Globus pallidus (tissue), 1 donor: ENCODE results near the gene SORL1.
"Not testable (repeated sequence)": the region's sequence is repeated elsewhere in the genome, so short reads cannot be mapped to it uniquely, and the experiment has no call there.

Source experiments
- DNase-seq: peaks from one replicate; pipeline ENCODE4 v3.0.0-alpha.2; 2015; ENCODE audit warnings: low spot score

SORL1 gene

DNA sequence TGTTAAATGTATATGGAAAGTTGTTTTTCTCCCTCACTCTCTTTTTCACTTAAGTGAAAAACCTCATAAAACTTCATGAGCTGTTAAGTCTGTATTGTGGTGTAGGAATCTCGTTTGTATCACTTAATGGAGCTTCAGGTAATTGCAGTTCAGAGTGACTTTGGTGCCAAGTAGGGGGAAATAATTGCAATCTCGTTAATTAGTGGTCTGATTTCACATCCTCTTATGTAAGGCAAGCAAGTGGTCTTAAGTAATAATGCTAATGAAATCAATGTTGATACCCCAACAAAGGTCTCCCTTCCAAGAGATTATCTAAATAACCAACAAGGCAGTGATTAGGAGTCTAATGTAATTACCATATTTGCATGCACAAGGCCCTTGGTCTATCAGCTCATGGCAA lies 174.9 kb downstream of the SORL1 start:
- DNase-seq: no peak

DNA sequence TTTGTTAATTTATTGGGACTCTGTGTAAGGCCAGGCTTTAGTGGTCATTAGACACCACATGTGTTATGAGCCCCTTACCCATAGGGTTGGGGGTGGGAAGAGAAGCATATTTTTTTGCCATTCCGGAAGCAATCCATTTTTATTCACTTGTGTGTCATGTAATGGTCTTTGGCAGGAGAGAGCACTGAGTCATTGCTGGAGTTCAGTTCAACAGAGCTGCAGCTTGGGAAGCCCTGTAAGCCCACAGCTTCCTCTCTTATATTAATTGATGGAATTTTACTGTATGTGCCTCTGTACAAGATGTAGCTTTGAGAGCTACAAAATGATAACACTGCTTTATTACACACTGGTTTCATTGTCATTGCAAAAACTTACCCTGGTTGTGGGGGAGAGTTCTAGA lies 177.9 kb downstream of the SORL1 start:
- no peak for DNase-seq

DNA sequence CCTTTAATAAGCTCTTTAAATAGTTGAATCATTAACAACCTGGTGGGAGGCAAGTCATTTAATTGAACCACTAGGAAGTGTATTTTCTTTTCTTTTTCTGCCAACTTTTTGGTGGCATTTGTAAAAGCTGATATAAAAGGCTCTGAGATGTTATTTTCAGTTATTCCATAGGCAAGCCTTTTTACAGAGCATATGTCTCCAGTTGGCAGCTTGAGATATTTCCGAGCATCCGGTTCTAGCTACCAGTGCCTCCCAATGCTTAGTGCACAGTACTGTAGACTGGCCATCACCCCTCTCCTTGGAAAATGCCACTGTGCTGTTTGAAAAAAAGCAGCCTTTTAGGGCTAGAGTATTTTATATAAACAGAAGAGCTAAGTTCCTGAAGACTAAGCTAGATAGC lies 179.3 kb downstream of the SORL1 start:
- DNase-seq: no peak

DNA sequence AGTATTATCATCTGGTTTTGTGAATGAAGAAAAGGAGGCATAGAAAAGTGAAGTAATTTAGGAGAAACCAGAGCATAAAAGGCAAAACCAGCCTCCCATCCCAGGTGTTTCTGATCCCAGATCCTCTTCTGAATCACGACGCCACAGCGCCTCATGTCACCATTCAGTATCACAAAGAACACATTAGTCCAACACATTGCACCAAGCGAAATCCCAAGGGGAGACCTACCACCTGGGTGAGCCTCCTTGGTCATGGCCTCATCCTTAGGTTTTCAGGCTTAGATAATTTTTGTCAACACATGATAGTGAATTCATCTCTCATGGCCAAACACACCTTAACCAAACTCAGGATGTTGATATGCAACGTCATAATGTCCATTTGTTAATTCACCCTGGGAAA lies 182.2 kb downstream of the SORL1 start:
- DNase-seq: no peak

DNA sequence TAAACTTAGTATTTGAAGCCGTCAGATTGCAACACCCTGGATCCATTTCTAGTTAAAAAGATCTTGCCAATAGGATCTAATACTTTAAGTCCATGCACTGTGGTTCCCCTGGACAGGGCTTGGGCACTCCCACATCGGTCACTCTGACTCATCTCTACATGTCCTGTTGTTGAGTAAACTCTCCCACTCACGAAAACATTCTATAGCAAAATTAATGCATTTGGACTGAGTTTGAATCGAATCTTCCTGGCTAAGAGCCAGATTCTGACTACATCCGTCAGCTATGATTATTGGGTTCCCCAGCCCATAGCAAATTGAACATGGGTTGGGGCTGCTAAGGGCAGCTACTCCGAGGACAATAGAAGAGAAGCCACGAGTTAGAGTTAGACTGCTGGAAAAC lies 182.8 kb downstream of the SORL1 start:
- no peak for DNase-seq

DNA sequence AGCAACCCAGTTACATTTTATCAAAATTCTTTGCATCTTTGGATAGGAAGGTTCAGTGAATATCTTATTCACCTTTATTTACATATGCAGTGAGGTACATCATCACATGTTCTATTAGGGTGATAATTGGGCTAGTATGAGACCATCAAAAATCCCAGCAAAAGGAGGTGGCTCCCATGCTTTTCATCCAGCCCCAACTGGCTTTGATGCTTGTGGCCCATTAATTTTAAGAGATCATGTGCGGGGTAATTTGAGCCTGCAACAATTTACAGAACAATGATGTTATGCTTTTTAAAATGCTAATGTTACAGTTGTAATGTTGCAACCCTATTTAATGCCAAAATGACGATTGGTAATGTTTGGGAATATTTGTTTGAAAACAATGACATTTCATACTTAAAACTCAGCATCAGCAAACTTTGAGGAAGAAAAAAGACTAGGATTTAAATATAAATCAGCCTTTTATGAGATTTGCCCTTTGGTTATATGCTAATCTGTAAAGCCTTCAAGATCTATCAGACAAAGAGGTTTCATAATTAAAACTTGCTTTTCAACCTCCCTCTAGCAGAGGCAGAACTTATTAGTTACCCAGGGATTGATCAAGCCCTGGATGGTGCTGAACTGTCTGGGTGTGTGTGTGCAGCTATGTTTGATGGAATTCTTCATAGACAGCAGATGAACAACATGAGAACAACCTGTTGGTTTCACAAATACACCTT lies 184.1 kb downstream of the SORL1 start:
- DNase-seq: no peak

DNA sequence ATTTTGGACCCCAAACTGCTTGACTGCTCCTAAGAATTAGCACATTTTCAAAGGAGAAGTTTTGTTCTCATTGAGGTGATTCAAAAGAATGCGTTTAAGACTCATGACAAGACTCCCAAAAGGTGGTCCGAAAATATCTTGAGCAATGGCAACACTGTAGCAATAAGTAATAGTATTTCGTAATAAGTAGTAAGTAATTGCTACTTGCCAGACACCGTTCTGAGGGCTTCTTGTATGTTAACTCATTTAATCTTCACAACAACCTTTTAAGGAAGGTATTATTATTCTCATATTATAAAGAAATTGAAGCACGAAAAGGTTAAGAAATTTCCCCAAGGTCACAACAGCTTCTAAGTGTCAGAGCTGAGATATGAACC lies 184.7 kb downstream of the SORL1 start:
- DNase-seq: no peak

DNA sequence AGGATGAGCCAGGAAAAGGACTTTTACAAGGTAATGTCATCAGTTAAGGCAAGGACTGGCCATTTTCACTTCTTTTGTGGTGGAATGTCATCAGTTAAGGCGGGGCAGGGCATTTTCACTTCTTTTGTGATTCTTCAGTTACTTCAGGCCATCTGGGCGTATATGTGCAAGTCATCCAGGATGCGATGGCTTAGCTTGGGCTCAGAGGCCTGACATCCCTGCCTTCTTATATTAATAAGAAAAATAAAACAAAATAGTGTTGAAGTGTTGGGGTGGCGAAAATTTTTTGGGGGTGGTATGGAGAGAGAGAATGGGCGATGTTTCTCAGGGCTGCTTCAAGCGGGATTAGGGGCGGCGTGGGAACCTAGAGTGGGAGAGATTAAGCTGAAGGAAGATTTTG lies 185.5 kb downstream of the SORL1 start:
- DNase-seq: not testable (repeated sequence)

DNA sequence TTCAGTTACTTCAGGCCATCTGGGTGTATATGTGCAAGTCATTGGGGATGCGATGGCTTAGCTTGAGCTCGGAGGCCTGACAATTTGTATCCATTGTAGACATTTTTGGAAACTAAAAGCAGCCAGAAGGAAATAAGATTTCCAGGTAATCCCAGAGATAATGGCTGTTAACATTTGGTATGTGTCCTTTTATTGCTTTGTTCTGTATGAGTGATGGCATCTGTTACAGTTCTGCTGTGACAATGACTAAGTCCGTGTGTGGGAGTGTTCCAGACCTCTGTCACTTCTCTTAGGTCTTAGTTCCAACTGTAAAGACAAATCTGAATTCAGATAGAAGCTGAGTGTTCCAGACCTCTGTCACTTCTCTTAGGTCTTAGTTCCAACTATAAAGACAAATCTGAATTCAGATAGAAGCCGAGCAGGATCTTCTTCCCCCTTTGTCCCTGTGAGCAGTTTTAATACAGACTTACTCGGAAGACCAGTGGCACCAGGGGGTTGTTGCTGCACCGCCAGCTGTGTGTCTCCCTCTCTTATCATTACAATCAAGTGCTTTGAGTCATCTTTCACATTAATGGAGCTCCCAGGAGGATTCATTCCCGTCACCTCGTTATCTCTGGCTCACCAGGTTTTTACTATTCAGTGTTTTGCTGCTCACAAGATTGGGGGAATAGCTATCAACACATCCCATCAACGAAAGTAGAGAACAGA lies 191.5 kb downstream of the SORL1 start:
- no peak for DNase-seq

DNA sequence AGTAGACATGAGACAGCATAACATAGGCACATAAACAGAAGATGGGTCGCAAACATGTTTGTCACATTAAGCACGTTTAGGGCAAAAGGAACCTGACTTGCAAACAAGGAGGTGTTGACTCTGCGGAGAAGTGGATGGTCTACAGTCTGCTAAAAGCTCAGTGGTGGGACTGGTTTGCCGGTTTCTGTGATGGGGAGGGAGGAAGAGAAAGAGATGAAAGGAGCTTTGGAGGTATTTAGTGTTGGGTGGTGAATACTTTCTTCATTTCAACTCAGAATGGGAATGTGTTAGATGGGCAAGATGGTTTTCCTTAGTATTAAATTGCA lies 192.0 kb downstream of the SORL1 start:
- DNase-seq: no peak

DNA sequence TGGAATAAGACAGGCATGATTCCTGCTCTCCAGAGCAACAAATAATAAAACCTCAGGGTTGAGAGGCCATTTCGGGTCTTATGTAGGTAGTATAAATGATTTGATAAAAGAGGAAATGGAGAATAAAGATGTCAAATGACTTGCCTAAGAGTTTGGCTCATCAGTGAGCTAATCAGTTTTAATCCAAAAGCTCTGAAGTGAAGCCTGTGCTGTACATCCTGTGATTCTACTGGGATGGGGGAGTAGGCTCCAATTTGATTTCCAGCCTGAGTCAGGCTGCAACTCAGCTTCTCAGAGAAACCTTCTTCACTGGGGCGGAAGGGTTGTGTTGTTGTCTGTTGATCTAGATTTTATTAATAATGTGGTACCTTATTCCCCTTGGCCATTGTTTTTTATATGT lies 192.9 kb downstream of the SORL1 start:
- no peak for DNase-seq

DNA sequence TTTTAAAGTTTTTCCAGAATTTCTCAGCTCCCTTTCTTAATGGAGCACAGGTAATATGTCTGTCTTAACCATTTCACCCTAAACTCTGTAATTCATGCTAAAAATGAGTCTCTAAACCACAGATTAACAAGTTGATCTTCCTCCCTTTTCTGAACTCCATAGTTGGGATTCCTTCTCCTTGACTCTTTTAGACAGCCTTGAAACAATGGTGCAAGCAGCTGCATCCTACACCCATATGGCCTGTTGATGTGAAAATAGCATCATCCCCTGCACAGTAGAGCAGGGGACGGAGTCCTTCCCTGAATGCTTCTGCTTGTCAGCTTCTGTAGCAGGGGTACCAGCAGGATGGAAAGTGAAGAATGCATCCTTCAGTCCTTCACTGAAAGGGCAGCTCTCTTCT lies 193.5 kb downstream of the SORL1 start:
- DNase-seq: no peak

DNA sequence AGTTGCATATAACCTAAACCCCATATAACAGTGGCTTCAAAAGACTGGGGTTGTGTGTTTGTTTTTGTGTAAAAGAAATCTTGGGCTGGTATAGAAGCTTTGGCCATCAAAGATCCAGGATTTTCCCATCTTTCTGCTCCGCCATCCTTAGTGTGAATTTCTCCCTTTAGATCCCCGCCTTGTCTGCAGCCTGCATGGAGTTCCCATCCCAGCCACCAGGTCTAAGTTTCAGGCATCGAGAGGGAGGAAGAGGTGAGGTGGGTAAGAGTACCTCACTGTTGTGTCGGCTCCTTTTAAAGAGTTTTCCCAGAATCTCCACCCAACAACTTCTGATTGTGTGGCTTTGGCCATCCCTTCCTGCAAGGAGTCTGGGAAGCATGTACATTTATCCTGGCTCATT lies 196.2 kb downstream of the SORL1 start:
- no peak for DNase-seq

DNA sequence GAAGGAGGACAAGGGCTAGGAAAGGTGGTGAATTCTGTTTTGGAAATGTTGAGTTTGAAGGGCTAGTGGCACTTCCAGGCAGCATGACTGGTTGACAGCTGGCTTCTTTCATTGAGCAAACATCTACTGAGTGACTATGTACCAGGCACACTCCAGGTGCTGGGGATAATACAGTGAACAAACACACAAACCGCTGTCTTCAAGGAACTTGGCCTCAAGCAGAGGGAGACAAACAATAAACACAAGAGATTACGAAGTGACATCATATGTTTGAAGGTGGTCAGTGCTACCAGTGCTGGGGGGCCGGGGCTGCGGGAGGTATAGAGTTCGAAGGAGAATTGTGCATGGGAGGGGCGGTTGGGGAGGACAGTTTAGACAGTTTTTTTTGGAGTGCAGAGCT lies 197.7 kb downstream of the SORL1 start:
- no peak for DNase-seq

DNA sequence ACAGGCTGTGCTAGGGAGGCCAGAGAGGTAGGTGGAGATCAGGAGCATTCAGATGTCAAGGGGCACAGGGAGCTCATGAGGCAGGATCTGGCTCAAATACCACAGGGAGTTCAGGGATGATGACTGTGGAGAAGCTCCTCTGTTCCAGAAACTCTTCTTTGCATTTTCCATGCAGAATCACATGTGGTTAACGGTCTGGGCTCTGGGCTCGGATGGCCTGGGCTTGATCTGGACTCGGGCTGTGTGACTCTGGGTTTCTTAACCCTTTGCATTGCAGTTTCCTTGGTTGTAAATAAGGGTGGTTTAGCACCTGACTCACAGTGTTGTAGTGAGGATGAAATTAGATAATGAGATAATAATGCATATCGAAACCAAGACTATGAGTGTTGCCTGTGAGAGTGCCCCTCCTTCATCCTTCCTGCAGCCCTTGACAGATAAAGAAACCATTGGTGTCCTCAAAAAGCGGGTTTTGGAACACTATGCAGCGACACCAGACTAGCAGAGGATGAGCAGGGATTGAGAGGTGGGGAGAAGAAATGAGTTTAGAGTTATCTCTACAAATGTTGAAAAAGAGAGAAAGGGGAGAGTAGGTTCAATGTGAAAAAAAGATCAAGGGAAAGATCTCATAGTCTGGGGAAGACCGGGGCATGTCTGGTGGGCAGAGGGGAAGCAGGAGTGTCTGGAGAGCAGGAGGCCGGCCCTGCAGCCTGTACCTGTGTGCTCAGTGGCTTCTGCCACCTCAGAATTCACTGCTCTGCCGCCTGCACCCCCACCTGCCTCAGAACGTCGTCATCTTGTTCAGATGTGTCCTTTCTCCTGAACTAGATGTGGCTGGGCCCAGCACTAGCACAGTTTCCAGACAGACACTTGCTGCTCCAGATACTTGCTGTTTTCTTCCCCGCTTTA lies 198.5 kb downstream of the SORL1 start:
- DNase-seq: no peak

DNA sequence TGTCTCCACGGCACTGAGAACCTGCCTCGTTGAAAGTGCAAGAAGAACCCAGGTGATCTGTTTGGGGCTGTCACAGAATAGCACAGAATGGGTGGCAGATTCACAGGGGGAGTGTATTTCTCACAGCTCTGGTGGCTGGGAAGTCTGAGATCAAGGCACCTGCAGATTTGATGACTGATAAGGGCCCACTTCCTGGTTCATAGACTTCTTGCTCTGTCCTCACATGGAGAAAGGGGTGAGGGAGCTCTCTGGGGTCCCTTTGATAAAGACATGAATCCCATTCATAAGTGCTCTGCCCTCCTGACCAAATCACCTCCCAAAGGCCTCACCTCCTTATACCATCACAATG lies 199.1 kb downstream of the SORL1 start:
- no peak for DNase-seq

DNA sequence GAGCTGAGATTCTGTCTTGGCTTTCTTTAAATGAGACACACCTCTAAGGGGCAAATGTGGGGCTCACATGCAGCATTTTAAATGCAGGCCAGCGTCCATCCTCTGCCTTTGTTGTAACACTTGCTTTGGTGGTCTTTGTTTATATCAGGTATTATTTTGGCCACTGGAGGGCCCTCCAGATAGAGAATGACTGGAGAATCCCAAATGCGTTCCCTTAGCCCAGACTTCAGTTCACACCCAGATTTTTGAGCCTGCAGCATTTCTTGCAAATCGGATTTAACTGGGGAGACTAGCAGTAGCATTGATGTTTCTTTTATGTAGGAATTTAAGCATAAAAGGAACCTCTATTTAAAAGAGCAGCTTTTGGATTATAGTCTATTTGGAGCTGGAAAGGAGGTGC lies 200.9 kb downstream of the SORL1 start:
- no peak for DNase-seq

DNA sequence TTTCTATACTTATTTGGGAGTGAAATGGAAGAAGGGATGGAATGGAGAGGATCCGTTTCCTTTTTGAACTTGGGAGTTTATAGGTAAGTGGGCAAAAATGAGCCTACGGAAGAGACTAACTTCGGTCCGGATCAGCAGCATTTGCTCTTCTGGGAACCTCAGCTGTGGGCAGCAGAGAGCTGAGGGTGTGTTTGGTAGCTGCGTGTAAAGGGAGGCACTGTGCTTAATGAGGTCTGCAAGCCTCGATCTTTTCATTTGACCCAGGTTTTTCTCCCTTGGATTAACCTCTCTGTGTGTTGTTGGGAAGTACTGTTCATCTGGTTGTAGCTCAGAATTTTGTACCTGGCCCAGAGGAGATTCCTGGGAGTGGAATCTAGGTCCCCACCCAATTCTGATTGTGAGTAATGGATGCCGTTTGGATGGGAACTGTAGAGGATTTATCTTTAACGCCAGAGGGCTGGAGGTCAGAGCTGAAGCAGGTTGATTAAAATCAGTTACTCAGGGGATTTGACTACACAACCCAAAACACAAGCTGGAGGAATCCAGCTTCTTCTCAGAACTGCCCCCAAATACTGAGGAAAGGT lies 202.2 kb downstream of the SORL1 start:
- DNase-seq: no peak

DNA sequence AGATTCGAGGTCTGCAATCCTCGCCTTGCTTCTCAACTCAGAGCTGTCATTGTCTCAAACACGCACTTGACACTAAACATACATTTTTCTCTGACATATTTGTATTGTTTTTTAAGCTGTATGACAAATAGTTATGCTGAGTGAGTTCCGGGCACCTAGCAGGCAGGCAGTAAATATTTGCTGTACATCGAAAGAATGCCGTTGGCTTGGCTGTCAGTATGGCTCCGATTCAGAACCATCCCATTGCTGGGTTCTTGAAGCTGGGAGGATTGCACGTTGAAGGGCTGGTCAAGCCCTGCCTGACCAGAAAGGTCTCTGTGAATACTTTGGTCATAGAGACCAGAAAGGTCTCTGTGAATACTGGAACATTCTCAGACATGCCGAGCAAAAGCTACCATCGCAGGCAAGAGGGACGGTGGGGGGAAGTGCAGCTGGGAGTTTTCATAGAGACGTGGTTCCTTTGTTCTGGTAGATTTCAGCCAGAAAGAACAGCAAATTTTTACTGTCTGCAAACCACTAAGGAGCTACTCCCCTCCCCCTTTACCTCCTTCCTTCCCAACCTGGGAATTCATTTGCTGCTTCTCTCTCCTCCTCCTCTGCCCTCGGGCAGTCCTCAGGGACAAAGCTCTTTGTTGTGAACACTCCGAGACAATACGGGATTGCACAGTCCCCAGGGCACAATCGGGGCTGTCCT lies 202.9 kb downstream of the SORL1 start:
- DNase-seq: no peak

DNA sequence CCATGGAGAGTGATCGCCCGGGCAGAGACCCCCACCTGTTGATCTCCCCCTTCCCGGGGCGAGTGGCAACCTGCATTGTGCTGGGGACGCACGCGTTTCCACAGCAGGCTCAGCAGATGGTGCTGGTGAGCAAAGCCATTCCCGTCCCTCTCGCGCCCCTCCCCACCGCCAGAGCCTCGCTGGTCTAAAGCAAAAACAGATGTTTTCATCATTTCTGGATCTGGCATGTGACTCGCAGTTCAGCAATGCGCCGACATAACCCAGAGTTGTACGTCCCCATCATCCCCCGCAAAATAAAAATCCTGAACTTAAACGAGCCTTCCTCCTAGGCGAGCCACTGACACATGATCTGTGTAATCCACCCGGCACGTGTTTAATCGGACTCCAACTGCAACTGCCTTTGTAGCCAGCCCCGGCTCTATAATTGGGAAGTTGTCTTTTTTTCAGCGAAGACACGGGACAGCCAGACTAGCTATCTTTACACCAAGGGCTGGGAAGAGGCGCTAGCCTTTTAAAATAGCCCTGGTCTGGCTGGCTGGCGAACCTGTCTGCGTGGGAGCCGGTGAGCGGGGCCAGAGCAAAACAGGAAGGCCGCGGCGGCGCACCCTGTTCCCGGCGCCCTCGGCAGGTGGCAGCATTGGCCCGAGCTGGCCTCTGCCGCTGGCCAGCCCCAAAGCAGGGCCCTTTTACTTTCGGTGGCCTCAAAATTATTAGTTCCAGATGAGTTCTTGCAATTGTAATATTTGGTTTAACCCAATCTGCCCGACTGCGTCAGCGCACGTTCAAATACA lies 203.6 kb downstream of the SORL1 start:
- DNase-seq: peak; percentile 93

DNA sequence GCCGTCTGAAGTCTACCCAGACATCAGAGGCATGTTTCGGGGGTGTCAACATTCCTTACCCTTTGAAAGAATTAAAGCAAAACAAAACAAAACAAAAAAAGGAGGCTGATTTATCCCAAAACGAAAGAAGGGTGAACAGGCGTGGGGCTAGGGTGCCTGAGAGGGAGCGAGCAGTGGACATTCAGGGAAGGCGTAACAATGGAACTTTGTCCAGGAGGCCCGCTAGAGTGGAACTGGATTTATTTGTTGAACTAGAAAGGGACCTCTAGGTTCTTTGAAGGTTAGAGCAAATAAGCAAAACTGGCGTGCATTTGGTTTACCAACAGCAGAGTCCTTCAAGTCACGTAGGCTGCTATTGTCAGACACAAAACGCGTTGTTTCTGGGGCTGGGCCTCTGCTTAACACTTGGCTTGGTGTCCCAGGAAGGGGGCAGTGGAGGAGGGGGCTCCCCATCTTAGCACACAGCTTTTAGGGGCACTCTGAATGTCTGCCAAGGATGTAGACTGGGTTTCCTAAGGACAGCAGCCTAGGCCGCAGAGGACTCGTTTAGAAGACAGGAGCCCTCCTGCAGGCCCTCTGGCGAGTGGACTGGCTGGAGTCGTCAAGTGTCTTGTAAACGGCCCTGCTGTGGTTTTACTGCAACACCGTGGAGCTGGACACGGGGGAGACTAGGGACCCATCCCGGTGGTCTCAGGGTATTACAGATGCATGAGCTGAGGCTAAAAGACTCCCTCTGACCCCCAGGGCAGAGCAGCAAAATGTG lies 204.4 kb downstream of the SORL1 start:
- DNase-seq: peak; percentile 59
